Measurements from ENCODE around the gene GINS1. TPM values are rescaled to one million over a fixed set of nuclear protein-coding genes. Genes with fewer than 3 reads are reported as not detected.

GINS1 gene
- total and polyA plus RNA-seq, 2 donors (not counting 3 experiments of a cell fraction or from before 2014, with no cell fraction given): 8.2 to 26.3 TPM

GRCh38 chr20:25459111-25459830 lies 51.8 kb downstream of the GINS1 start:
- H3K4me3 ChIP-seq (replicated peaks in 1 of 3; ENCODE audit: insufficient read depth in 1 of 3, low read depth in 1 of 3, low read length in 3 of 3): no peak overlapping the region
- H3K9ac ChIP-seq (replicated peaks; ENCODE audit: extremely low read depth, insufficient read depth, low read length): no peak overlapping the region
- no peak for DNase-seq (ENCODE audit: low read depth, low spot score)
- no peak overlapping the region for H3K4me2 ChIP-seq (ENCODE audit: insufficient read depth, low read length)
- H3K9me3 ChIP-seq (replicated peaks; ENCODE audit: control insufficient read depth, insufficient read depth, low read length): no peaks in the 10 kb centered on the region
- no peaks in the 10 kb centered on the region for H3K9me1 ChIP-seq (replicated peaks; ENCODE audit: control insufficient read depth, extremely low read depth, insufficient read depth, low read length)
- H4K20me1 ChIP-seq (replicated peaks; ENCODE audit: control insufficient read depth, extremely low read depth, insufficient read depth, low read length): no peaks in the 10 kb centered on the region
- TF ChIP-seq MAX (IDR thresholded peaks at IDR 0.05; ENCODE audit: insufficient read depth, insufficient read length): no peak
- TF ChIP-seq EZH2 (IDR thresholded peaks at IDR 0.05; ENCODE audit: borderline replicate concordance, low read depth, low read length, severe bottlenecking): no peak
- TF ChIP-seq FOS (IDR thresholded peaks at IDR 0.05; ENCODE audit: borderline replicate concordance, insufficient read depth, low read length): no peak
- no peak for TF ChIP-seq POLR2A (IDR thresholded peaks at IDR 0.05; ENCODE audit: low read depth, low read length)
- no peak for TF ChIP-seq CTCF (IDR thresholded peaks at IDR 0.05; ENCODE audit: extremely low read depth in 1 of 2, insufficient read depth in 1 of 2, low read depth in 1 of 2, low read length in 2 of 2)
- TF ChIP-seq POLR2AphosphoS5 (IDR thresholded peaks at IDR 0.05; ENCODE audit: insufficient read depth, low read depth, low read length): no peak
- no peak for TF ChIP-seq JUN (IDR thresholded peaks at IDR 0.05; ENCODE audit: borderline replicate concordance, insufficient read depth, insufficient read length, low read depth)
- no peak for TF ChIP-seq MYC (IDR thresholded peaks at IDR 0.05; ENCODE audit: low read depth, low read length)
- TF ChIP-seq GATA2 (IDR thresholded peaks at IDR 0.05; ENCODE audit: insufficient read depth, insufficient read length, low read depth, low read length): no peak
- no peak overlapping the region for H3K27ac ChIP-seq (ENCODE audit: insufficient read depth, low read depth, low read length)
- H2AFZ ChIP-seq (ENCODE audit: low read depth, low read length): no peak overlapping the region
- FAIRE-seq: no peak
- no peaks in the 10 kb centered on the region for H3K4me1 ChIP-seq (ENCODE audit: control insufficient read depth, extremely low read depth, insufficient read depth, low read length)
- H3K79me2 ChIP-seq (ENCODE audit: control insufficient read depth, insufficient read depth, low read length): no peaks in the 10 kb centered on the region
- H3K36me3 ChIP-seq (ENCODE audit: control insufficient read depth in 2 of 2, extremely low read depth in 1 of 2, insufficient read depth in 2 of 2, low read length in 2 of 2): peaks cover 3 to 25% of the 10 kb centered on the region in 2 experiments
- H3K27me3 ChIP-seq (ENCODE audit: control insufficient read depth in 2 of 2, insufficient read depth in 2 of 2, low read length in 2 of 2): no peaks in the 10 kb centered on the region
- dilution Hi-C loops (cut with MboI; ENCODE audit: extremely low pct_ligation_motif_present, low sequenced_read_pairs) (no loop called here), intact Hi-C loops (cut with micrococcal nuclease) (no loop called here)
- BruUV-seq (replicated peaks): no TSS peak
- ChIA-PET CTCF (interaction anchor here (0.9 kb wide), 1 partner anchor 82 kb away, joined by 4 read pairs; no protein-coding TSS in a partner anchor), POLR2A (no interaction called here)

Measured in endothelial cell of umbilical vein (primary cell).